Measurements from ENCODE around the gene REL.

Gene REL

GRCh38 chr2:60948926-60949579 lies 67.7 kb downstream of the REL start:
- H3K4me3 ChIP-seq (ENCODE audit: low read depth, low read length), result no peak overlapping the region
- H3K9me3 ChIP-seq (ENCODE audit: control insufficient read depth, insufficient read depth, low read length), result peaks cover 10% of the 10 kb centered on the region; the same call in 1 of the 2 replicates
- H3K4me1 ChIP-seq (ENCODE audit: control insufficient read depth, insufficient read depth, low read length), result no peaks in the 10 kb centered on the region; the same call in 1 of the 2 replicates
- no peaks in the 10 kb centered on the region for H3K36me3 ChIP-seq (ENCODE audit: control insufficient read depth, insufficient read depth, low read length)
- H3K27me3 ChIP-seq (ENCODE audit: control insufficient read depth, insufficient read depth, low read length), result no peaks in the 10 kb centered on the region
- H3K27ac ChIP-seq (ENCODE audit: low read depth, low read length), result no peak overlapping the region
- no peak overlapping the region for H3K9ac ChIP-seq (ENCODE audit: low read depth, low read length)

GRCh38 chr2:60954139-60954538 lies 72.8 kb downstream of the REL start:
- H3K9ac ChIP-seq (ENCODE audit: low read depth, low read length), result no peak overlapping the region
- H3K36me3 ChIP-seq (ENCODE audit: control insufficient read depth, insufficient read depth, low read length), result no peaks in the 10 kb centered on the region
- no peaks in the 10 kb centered on the region for H3K27me3 ChIP-seq (ENCODE audit: control insufficient read depth, insufficient read depth, low read length)
- H3K4me3 ChIP-seq (ENCODE audit: low read depth, low read length), result no peak overlapping the region
- no peaks in the 10 kb centered on the region for H3K4me1 ChIP-seq (ENCODE audit: control insufficient read depth, insufficient read depth, low read length)
- H3K27ac ChIP-seq (ENCODE audit: low read depth, low read length), result no peak overlapping the region
- H3K9me3 ChIP-seq (ENCODE audit: control insufficient read depth, insufficient read depth, low read length), result peaks cover 10% of the 10 kb centered on the region; the same call in 1 of the 2 replicates

- H3K9me3 ChIP-seq (ENCODE audit: control insufficient read depth, insufficient read depth, low read length), result no peaks in the 10 kb centered on the region
- no peaks in the 10 kb centered on the region for H3K36me3 ChIP-seq (ENCODE audit: control insufficient read depth, insufficient read depth, low read length)
- no peak overlapping the region for H3K27ac ChIP-seq (ENCODE audit: low read depth, low read length)
- no peak overlapping the region for H3K4me3 ChIP-seq (ENCODE audit: low read depth, low read length)
- no peak overlapping the region for H3K9ac ChIP-seq (ENCODE audit: low read depth, low read length)
- no peaks in the 10 kb centered on the region for H3K27me3 ChIP-seq (ENCODE audit: control insufficient read depth, insufficient read depth, low read length)
- no peaks in the 10 kb centered on the region for H3K4me1 ChIP-seq (ENCODE audit: control insufficient read depth, insufficient read depth, low read length)
Observed at GRCh38 chr2:60957224-60957623, 75.8 kb downstream of the REL start.

- H3K36me3 ChIP-seq (ENCODE audit: control insufficient read depth, insufficient read depth, low read length), result no peaks in the 10 kb centered on the region
- no peaks in the 10 kb centered on the region for H3K4me1 ChIP-seq (ENCODE audit: control insufficient read depth, insufficient read depth, low read length)
- no peaks in the 10 kb centered on the region for H3K27me3 ChIP-seq (ENCODE audit: control insufficient read depth, insufficient read depth, low read length)
- no peaks in the 10 kb centered on the region for H3K9me3 ChIP-seq (ENCODE audit: control insufficient read depth, insufficient read depth, low read length)
- no peak overlapping the region for H3K4me3 ChIP-seq (ENCODE audit: low read depth, low read length)
- H3K27ac ChIP-seq (ENCODE audit: low read depth, low read length), result no peak overlapping the region
- H3K9ac ChIP-seq (ENCODE audit: low read depth, low read length), result no peak overlapping the region
Observed at GRCh38 chr2:60957643-60958042, 76.3 kb downstream of the REL start.

DNA sequence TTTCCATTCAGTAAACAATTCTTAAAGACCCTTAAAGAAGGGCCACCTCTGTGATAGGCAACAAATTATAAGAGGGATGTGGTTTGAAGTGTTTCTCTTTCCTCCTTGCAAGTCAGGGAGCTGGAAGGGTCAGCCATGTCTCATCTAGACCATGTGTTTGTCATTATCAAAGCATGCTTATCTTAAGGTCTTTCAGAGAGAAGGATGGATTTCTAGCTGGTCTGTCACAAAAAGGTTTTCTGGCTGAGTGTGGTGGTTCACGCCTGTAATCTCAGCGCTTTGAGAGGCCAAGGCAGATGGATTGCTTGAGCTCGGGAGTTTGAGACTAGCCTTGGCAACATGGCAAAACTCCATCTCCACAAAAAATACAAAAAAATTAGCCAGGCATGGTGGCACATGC lies 77.0 kb downstream of the REL start:
- Histone ChIP-seq H3K4me3 (ENCODE audit: low read depth, low read length) (no peak overlapping the region), H3K36me3 (ENCODE audit: control insufficient read depth, insufficient read depth, low read length) (no peaks in the 10 kb centered on the region), H3K9me3 (ENCODE audit: control insufficient read depth, insufficient read depth, low read length) (no peaks in the 10 kb centered on the region), H3K9ac (ENCODE audit: low read depth, low read length) (no peak overlapping the region), H3K4me1 (ENCODE audit: control insufficient read depth, insufficient read depth, low read length) (no peaks in the 10 kb centered on the region), H3K27me3 (ENCODE audit: control insufficient read depth, insufficient read depth, low read length) (no peaks in the 10 kb centered on the region), H3K27ac (ENCODE audit: low read depth, low read length) (no peak overlapping the region)

- Histone ChIP-seq H3K27ac (ENCODE audit: low read depth, low read length) (no peak overlapping the region), H3K36me3 (ENCODE audit: control insufficient read depth, insufficient read depth, low read length) (no peaks in the 10 kb centered on the region), H3K27me3 (ENCODE audit: control insufficient read depth, insufficient read depth, low read length) (no peaks in the 10 kb centered on the region), H3K9ac (ENCODE audit: low read depth, low read length) (no peak overlapping the region), H3K4me3 (ENCODE audit: low read depth, low read length) (no peak overlapping the region), H3K4me1 (ENCODE audit: control insufficient read depth, insufficient read depth, low read length) (no peaks in the 10 kb centered on the region), H3K9me3 (ENCODE audit: control insufficient read depth, insufficient read depth, low read length) (no peaks in the 10 kb centered on the region)
Observed at GRCh38 chr2:60958800-60959199, 77.4 kb downstream of the REL start.

DNA sequence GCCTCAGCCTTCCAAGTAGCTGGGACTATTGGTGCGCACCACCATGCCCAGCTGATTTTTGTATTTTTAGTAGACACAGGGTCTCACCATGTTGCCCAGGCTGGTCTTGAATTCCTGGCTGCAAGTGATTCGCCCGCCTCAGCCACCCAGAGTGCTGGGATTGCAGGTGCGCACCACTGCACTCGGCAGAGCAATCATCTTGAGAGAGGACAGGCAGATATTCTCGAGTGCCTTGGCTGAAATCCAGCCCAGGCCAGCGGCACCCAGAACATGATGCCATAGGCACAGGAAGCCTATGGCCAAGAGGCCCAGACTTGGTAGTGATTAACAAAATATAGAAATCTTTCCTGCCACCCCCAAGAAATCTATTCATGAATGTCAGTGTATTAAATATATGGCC lies 78.1 kb downstream of the REL start:
- Histone ChIP-seq H3K9ac (ENCODE audit: low read depth, low read length) (no peak overlapping the region), H3K36me3 (ENCODE audit: control insufficient read depth, insufficient read depth, low read length) (no peaks in the 10 kb centered on the region), H3K9me3 (ENCODE audit: control insufficient read depth, insufficient read depth, low read length) (no peaks in the 10 kb centered on the region), H3K27me3 (ENCODE audit: control insufficient read depth, insufficient read depth, low read length) (no peaks in the 10 kb centered on the region), H3K4me1 (ENCODE audit: control insufficient read depth, insufficient read depth, low read length) (peaks cover 5% of the 10 kb centered on the region), H3K4me3 (ENCODE audit: low read depth, low read length) (no peak overlapping the region), H3K27ac (ENCODE audit: low read depth, low read length) (no peak overlapping the region)

GRCh38 chr2:60960706-60961105 lies 79.3 kb downstream of the REL start:
- no peaks in the 10 kb centered on the region for H3K36me3 ChIP-seq (ENCODE audit: control insufficient read depth, insufficient read depth, low read length)
- no peak overlapping the region for H3K4me3 ChIP-seq (ENCODE audit: low read depth, low read length)
- H3K27ac ChIP-seq (ENCODE audit: low read depth, low read length), result no peak overlapping the region

GRCh38 chr2:60961457-60961856 lies 80.1 kb downstream of the REL start:
- Histone ChIP-seq H3K27me3 (ENCODE audit: control insufficient read depth, insufficient read depth, low read length) (no peaks in the 10 kb centered on the region), H3K9ac (ENCODE audit: low read depth, low read length) (no peak overlapping the region), H3K27ac (ENCODE audit: low read depth, low read length) (no peak overlapping the region), H3K4me1 (ENCODE audit: control insufficient read depth, insufficient read depth, low read length) (peaks cover 15% of the 10 kb centered on the region), H3K4me3 (ENCODE audit: low read depth, low read length) (no peak overlapping the region), H3K9me3 (ENCODE audit: control insufficient read depth, insufficient read depth, low read length) (no peaks in the 10 kb centered on the region), H3K36me3 (ENCODE audit: control insufficient read depth, insufficient read depth, low read length) (no peaks in the 10 kb centered on the region)

More at GRCh38 chr2:60960706-60961105, 79.3 kb downstream of the REL start:
- Histone ChIP-seq H3K4me1 (ENCODE audit: control insufficient read depth, insufficient read depth, low read length) (peaks cover 15% of the 10 kb centered on the region), H3K9ac (ENCODE audit: low read depth, low read length) (no peak overlapping the region), H3K27me3 (ENCODE audit: control insufficient read depth, insufficient read depth, low read length) (no peaks in the 10 kb centered on the region), H3K9me3 (ENCODE audit: control insufficient read depth, insufficient read depth, low read length) (no peaks in the 10 kb centered on the region)

DNA sequence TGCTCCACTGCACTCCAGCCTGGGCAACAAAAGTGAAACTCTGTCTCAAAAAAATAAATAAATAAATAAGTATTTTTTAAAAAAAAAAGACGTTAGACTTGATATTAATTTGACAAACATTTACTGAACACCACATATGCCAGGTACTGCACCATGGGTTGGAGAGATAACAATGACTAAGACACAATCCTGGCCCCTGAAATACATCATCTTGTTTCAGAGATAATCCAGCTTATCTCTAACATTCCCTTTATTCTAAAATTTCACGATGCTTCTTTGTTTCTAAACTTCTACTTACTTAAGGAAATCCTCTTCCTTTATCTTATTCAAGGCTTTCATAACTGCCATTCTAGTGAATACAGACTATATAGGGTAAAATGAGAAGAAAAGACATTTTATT lies 81.2 kb downstream of the REL start:
- Histone ChIP-seq H3K9ac (ENCODE audit: low read depth, low read length) (no peak overlapping the region), H3K9me3 (ENCODE audit: control insufficient read depth, insufficient read depth, low read length) (no peaks in the 10 kb centered on the region), H3K4me3 (ENCODE audit: low read depth, low read length) (no peak overlapping the region), H3K4me1 (ENCODE audit: control insufficient read depth, insufficient read depth, low read length) (peaks cover 15% of the 10 kb centered on the region), H3K27me3 (ENCODE audit: control insufficient read depth, insufficient read depth, low read length) (no peaks in the 10 kb centered on the region), H3K36me3 (ENCODE audit: control insufficient read depth, insufficient read depth, low read length) (no peaks in the 10 kb centered on the region), H3K27ac (ENCODE audit: low read depth, low read length) (no peak overlapping the region)

- no peak overlapping the region for H3K4me3 ChIP-seq (ENCODE audit: low read depth, low read length)
- H3K4me1 ChIP-seq (ENCODE audit: control insufficient read depth, insufficient read depth, low read length), result peaks cover 15% of the 10 kb centered on the region
- H3K9me3 ChIP-seq (ENCODE audit: control insufficient read depth, insufficient read depth, low read length), result no peaks in the 10 kb centered on the region
- no peaks in the 10 kb centered on the region for H3K36me3 ChIP-seq (ENCODE audit: control insufficient read depth, insufficient read depth, low read length)
- H3K27me3 ChIP-seq (ENCODE audit: control insufficient read depth, insufficient read depth, low read length), result no peaks in the 10 kb centered on the region
- H3K27ac ChIP-seq (ENCODE audit: low read depth, low read length), result no peak overlapping the region
- no peak overlapping the region for H3K9ac ChIP-seq (ENCODE audit: low read depth, low read length)
Observed at GRCh38 chr2:60963190-60963589, 81.8 kb downstream of the REL start.
